ENCODE measurements around the gene SCFD2. TPM values are rescaled to one million over a fixed set of nuclear protein-coding genes. Genes with fewer than 3 reads are reported as not detected.

The SCFD2 gene
- total and polyA plus RNA-seq, 10 of the 15 experiments (the other 5 are each of a cell fraction or from before 2014, with no cell fraction given): 4.8 to 37.6 (median 24.9) TPM

DNA sequence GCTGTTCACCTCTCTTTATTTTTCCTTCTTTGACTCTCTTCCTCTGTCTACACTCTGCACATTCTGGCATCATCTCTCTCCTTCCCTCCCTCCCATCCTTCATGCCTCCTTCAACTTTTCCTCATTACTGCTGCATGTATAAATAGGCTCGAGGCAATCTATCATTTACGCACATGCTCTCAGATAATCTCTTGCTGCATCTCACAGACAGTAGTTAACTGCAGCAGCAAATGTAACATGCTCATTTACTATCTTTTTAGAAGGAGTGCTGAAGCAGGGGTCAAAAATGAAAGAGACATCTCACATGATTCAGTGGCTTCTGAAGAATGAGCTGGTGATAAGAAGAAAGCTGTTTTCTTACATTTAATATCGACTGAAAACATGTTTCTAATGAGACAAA, 376.0 kb downstream of the SCFD2 start (continued):
- TF ChIP-seq CUX1 (IDR thresholded peaks at IDR 0.05; ENCODE audit: insufficient replicate concordance, low read depth, low read length) (no peak), KDM1A (IDR thresholded peaks at IDR 0.05; ENCODE audit: borderline replicate concordance) (no peak), CHD4 (IDR thresholded peaks at IDR 0.05) (no peak), ASH2L (IDR thresholded peaks at IDR 0.05; ENCODE audit: borderline replicate concordance, low read depth) (no peak), EP300 (IDR thresholded peaks at IDR 0.05; ENCODE audit: borderline replicate concordance in 1 of 2, control insufficient read depth in 1 of 2, low read depth in 2 of 2, low read length in 2 of 2) (no peak), ATF2 (IDR thresholded peaks at IDR 0.05; ENCODE audit: low read length) (no peak)
- TF ChIP-seq, protein P1, sequence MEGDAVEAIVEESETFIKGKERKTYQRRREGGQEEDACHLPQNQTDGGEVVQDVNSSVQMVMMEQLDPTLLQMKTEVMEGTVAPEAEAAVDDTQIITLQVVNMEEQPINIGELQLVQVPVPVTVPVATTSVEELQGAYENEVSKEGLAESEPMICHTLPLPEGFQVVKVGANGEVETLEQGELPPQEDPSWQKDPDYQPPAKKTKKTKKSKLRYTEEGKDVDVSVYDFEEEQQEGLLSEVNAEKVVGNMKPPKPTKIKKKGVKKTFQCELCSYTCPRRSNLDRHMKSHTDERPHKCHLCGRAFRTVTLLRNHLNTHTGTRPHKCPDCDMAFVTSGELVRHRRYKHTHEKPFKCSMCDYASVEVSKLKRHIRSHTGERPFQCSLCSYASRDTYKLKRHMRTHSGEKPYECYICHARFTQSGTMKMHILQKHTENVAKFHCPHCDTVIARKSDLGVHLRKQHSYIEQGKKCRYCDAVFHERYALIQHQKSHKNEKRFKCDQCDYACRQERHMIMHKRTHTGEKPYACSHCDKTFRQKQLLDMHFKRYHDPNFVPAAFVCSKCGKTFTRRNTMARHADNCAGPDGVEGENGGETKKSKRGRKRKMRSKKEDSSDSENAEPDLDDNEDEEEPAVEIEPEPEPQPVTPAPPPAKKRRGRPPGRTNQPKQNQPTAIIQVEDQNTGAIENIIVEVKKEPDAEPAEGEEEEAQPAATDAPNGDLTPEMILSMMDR (IDR thresholded peaks at IDR 0.05 in 2 of 3, conservative IDR thresholded peaks at IDR 0.05 in 1 of 3; ENCODE audit: control insufficient read depth in 2 of 3, extremely low read depth in 1 of 3, insufficient read depth in 1 of 3, low read depth in 3 of 3, low read length in 3 of 3): no peak
